HepG2 (cell line): ENCODE measurements around the gene KDM3B. TPM values are rescaled to one million over a fixed set of nuclear protein-coding genes. Genes with fewer than 3 reads are reported as not detected.

ENCODE experiments used
- ARNT ChIP-seq: fragments of 450-650 bp; IDR thresholded peaks from 2 replicates; pipeline ENCODE4 v1.6.1; 2017
- ATF7 ChIP-seq, 2 experiments: fragments of 450-650 bp in 1 of 2; sonication (generic) in 1 of 2; formaldehyde crosslinking in 1 of 2; IDR thresholded peaks; 2 replicates each; pipeline versions ENCODE4 v1.4.0 to v1.6.1; 2016 to 2020; ENCODE audit warnings: antibody characterized with exemption in 1 of 2, mild to moderate bottlenecking in 1 of 2, missing genetic modification reagents in 1 of 2
- GATA4 ChIP-seq: sonication (generic); IDR thresholded peaks from 2 replicates; pipeline ENCODE4 v1.6.1; 2016; ENCODE audit warnings: antibody characterized with exemption, low read depth, borderline replicate concordance
- HINFP ChIP-seq: sonication (generic); formaldehyde crosslinking; IDR thresholded peaks from 2 replicates; pipeline ENCODE4 v1.4.0; 2020; ENCODE audit warnings: low read depth, mild to moderate bottlenecking, missing genetic modification reagents
- IRF2 ChIP-seq: IDR thresholded peaks from 2 replicates; pipeline ENCODE4 v1.6.1; 2018; ENCODE audit warnings: missing genetic modification reagents, missing compliant biosample characterization
- RXRA ChIP-seq: sonication (generic); formaldehyde crosslinking; IDR thresholded peaks from 2 replicates; pipeline ENCODE4 v1.5.1; 2020; ENCODE audit warnings: missing genetic modification reagents
- SALL1 ChIP-seq: sonication (generic); formaldehyde crosslinking; IDR thresholded peaks from 2 replicates; pipeline ENCODE4 v1.8.0; 2022; ENCODE audit warnings: mild to moderate bottlenecking, missing genetic modification reagents
- SNAI1 ChIP-seq: sonication (generic); formaldehyde crosslinking; IDR thresholded peaks from 2 replicates; pipeline ENCODE4 v1.5.0; 2020; ENCODE audit warnings: mild to moderate bottlenecking, missing genetic modification reagents, borderline replicate concordance
- ZBTB33 ChIP-seq: sonication (generic); formaldehyde crosslinking; IDR thresholded peaks from 2 replicates; pipeline ENCODE4 v1.4.0; 2020; ENCODE audit warnings: missing genetic modification reagents
- ZBTB42 ChIP-seq: sonication (generic); formaldehyde crosslinking; IDR thresholded peaks from 2 replicates; pipeline ENCODE4 v1.5.0; 2020; ENCODE audit warnings: mild to moderate bottlenecking, missing genetic modification reagents
- ZBTB43 ChIP-seq: sonication (generic); formaldehyde crosslinking; conservative IDR thresholded peaks from 2 replicates; pipeline ENCODE4 v1.4.0; 2020; ENCODE audit warnings: missing genetic modification reagents
- ZNF253 ChIP-seq: sonication (generic); formaldehyde crosslinking; IDR thresholded peaks from 2 replicates; pipeline ENCODE4 v1.8.0; 2022; ENCODE audit warnings: mild to moderate bottlenecking, missing genetic modification reagents, borderline replicate concordance
- ZNF30 ChIP-seq: sonication (generic); formaldehyde crosslinking; IDR thresholded peaks from 2 replicates; pipeline ENCODE4 v1.5.0; 2020; ENCODE audit warnings: mild to moderate bottlenecking, missing genetic modification reagents
- ZNF331 ChIP-seq: sonication (generic); formaldehyde crosslinking; IDR thresholded peaks from 2 replicates; pipeline ENCODE4 v1.4.0; 2020; ENCODE audit warnings: missing genetic modification reagents
- ZNF501 ChIP-seq: sonication (generic); formaldehyde crosslinking; IDR thresholded peaks from 2 replicates; pipeline ENCODE4 v1.5.1; 2020; ENCODE audit warnings: mild to moderate bottlenecking, moderate library complexity, missing genetic modification reagents
- ZNF569 ChIP-seq: sonication (generic); formaldehyde crosslinking; IDR thresholded peaks from 2 replicates; pipeline ENCODE4 v1.5.0; 2020; ENCODE audit warnings: mild to moderate bottlenecking, missing genetic modification reagents, moderate library complexity, borderline replicate concordance
- polyA plus RNA-seq, 8 experiments: library from polyadenylated mRNA; depleted of rRNA in 3 of 8; stranded (reverse) in 7 of 8; unstranded in 1 of 8; fragments of >200 nt; fragmentation: Illumina TruSeq in 4 of 8; extraction: Trizol in 4 of 8; gene quantifications; 2 replicates each; pipeline versions ENCODE4 v1.2.1 to v1.2.3, GENCODE V29; 2011 to 2016; ENCODE audit warnings: low read depth in 4 of 8, missing spikeins in 1 of 8, mixed read lengths in 1 of 8; ENCODE audit not compliant: insufficient read depth in 1 of 8
- total RNA-seq, 5 experiments: library from RNA; depleted of rRNA; stranded (reverse); fragments of >200 nt; fragmentation: Illumina TruSeq; extraction: Trizol; gene quantifications; 2 replicates each; pipeline ENCODE4 v1.2.3, GENCODE V29; 2016; ENCODE audit warnings: low read depth in 1 of 5
- TF ChIP-seq, protein P1 (sequence below): sonication (generic); formaldehyde crosslinking; conservative IDR thresholded peaks from 2 replicates; pipeline ENCODE4 v1.4.0; 2020; ENCODE audit warnings: mild to moderate bottlenecking, missing genetic modification reagents, moderate library complexity

KDM3B gene
- total and polyA plus RNA-seq, 2 of the 13 experiments (the other 11 are each of a cell fraction or from before 2014, with no cell fraction given) = 19.7 to 34.3 TPM

DNA sequence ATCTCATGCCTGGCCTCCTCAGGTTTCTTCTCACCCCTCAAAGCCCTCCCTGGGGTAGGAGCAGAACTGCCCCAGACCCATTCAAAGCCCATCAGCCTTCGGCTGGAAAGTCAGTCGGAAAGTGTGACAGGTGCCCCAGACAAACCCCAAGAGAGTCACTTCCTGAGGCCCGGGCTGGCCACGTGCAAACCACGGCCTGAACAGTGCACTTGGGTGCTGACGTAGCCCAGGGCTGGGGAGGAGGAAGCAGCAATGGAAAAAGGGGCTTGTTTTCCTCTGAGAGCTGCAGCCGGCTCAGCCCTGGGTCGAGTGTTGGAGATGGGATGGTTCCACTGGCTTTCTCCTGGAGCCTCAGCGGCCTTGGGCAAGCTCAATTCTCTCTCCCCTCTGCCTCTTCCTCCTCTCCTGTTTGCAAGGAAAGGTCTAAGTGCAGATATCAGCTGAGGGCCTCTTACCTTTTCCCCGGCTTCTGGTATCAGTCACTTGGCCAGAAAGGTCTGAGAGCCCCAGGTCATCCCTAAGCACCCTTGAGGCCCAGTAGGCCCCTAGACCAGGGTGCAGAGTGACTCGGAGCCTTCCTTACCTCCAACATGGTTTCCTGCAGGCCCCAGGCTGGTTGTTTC is 106.9 kb downstream of the KDM3B start (continued):
- TF ChIP-seq, protein P1, sequence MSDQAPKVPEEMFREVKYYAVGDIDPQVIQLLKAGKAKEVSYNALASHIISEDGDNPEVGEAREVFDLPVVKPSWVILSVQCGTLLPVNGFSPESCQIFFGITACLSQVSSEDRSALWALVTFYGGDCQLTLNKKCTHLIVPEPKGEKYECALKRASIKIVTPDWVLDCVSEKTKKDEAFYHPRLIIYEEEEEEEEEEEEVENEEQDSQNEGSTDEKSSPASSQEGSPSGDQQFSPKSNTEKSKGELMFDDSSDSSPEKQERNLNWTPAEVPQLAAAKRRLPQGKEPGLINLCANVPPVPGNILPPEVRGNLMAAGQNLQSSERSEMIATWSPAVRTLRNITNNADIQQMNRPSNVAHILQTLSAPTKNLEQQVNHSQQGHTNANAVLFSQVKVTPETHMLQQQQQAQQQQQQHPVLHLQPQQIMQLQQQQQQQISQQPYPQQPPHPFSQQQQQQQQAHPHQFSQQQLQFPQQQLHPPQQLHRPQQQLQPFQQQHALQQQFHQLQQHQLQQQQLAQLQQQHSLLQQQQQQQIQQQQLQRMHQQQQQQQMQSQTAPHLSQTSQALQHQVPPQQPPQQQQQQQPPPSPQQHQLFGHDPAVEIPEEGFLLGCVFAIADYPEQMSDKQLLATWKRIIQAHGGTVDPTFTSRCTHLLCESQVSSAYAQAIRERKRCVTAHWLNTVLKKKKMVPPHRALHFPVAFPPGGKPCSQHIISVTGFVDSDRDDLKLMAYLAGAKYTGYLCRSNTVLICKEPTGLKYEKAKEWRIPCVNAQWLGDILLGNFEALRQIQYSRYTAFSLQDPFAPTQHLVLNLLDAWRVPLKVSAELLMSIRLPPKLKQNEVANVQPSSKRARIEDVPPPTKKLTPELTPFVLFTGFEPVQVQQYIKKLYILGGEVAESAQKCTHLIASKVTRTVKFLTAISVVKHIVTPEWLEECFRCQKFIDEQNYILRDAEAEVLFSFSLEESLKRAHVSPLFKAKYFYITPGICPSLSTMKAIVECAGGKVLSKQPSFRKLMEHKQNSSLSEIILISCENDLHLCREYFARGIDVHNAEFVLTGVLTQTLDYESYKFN = 0 out of 2 replicates have a peak, but pooled peaks have one; percentile 36
- TF ChIP-seq ZNF30 (CRISPR knock-in tag) (0 out of 2 replicates have a peak, but pooled peaks have one; percentile 0), ZBTB43 (CRISPR knock-in tag) (peak; percentile 51; the same call in 1 of the 2 replicates), ATF7 (IDR thresholded peaks at IDR 0.05) (no peak), ATF7 (CRISPR knock-in tag; IDR thresholded peaks at IDR 0.05) (0 out of 2 replicates have a peak, but pooled peaks have one; percentile 29), ARNT (no peak), ZBTB42 (CRISPR knock-in tag) (0 out of 2 replicates have a peak, but pooled peaks have one; percentile 43), HINFP (no peak), ZNF253 (CRISPR knock-in tag) (peak; percentile 82; the same call in 1 of the 2 replicates), IRF2 (CRISPR knock-in tag) (peak; percentile 43; the same call in 1 of the 2 replicates), GATA4 (no peak), SNAI1 (CRISPR knock-in tag) (no peak), ZBTB33 (CRISPR knock-in tag) (0 out of 2 replicates have a peak, but pooled peaks have one; percentile 11), ZNF331 (CRISPR knock-in tag) (0 out of 2 replicates have a peak, but pooled peaks have one; percentile 67), ZNF569 (CRISPR knock-in tag) (no peak), ZNF501 (CRISPR knock-in tag) (peak; percentile 39; the same call in 1 of the 2 replicates), SALL1 (CRISPR knock-in tag) (peak; percentile 95), RXRA (no peak)
